CD4-positive, alpha-beta T cell treated with Interleukin-4 for 4 hours (primary cell): Measurements from ENCODE around the gene ABCA7.
A peak's percentile ranks its signal among the peaks of the same experiment; 100 is the strongest.

Experiments used
- DNase-seq: peaks from one replicate; pipeline ENCODE4 v3.0.0-alpha.2; 2020

The ABCA7 gene, protein sequence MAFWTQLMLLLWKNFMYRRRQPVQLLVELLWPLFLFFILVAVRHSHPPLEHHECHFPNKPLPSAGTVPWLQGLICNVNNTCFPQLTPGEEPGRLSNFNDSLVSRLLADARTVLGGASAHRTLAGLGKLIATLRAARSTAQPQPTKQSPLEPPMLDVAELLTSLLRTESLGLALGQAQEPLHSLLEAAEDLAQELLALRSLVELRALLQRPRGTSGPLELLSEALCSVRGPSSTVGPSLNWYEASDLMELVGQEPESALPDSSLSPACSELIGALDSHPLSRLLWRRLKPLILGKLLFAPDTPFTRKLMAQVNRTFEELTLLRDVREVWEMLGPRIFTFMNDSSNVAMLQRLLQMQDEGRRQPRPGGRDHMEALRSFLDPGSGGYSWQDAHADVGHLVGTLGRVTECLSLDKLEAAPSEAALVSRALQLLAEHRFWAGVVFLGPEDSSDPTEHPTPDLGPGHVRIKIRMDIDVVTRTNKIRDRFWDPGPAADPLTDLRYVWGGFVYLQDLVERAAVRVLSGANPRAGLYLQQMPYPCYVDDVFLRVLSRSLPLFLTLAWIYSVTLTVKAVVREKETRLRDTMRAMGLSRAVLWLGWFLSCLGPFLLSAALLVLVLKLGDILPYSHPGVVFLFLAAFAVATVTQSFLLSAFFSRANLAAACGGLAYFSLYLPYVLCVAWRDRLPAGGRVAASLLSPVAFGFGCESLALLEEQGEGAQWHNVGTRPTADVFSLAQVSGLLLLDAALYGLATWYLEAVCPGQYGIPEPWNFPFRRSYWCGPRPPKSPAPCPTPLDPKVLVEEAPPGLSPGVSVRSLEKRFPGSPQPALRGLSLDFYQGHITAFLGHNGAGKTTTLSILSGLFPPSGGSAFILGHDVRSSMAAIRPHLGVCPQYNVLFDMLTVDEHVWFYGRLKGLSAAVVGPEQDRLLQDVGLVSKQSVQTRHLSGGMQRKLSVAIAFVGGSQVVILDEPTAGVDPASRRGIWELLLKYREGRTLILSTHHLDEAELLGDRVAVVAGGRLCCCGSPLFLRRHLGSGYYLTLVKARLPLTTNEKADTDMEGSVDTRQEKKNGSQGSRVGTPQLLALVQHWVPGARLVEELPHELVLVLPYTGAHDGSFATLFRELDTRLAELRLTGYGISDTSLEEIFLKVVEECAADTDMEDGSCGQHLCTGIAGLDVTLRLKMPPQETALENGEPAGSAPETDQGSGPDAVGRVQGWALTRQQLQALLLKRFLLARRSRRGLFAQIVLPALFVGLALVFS (N-terminal part only)

DNA sequence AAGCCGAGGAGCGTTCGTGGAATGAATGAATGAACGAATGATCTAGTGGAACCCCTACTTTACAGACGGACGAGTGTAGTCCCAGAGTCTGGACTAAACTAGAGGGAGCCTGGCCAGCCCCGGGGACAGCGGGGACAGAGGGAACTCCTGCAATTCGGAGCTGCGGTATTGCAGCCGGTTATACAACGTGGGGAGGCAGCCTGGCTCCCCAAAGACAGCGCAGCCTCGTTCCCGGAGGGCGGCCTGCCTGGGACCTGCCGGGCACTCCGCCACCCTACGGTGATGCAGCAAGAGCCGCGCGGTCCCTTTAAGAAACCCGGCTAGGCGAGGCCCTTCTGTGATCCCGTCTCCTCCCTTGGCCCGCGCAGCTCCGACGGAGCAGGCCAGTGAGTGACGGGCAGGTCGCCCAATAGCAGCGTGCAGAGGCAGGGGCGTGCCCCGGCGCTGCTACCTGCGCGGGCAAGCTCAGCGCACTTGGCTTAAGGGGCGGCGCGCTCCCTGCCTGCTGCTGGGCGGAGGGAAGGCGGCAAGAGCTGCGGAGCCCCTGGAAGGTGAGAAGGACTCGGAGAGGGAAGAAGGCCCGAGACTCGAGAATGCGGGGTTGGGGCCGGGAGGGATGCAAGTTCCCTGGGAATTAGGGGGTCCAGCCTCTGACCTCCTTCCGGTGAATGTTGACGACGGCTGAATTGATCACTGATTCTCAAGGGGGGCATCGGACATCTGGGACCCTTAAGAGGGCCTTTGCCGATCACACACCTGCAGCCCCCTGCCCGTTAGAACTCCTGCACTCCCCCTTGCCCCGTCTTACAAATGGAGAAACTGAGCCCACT lies at the start of gene ABCA7:
Gene ABCA7, plus strand, starts transcription at position 462 of the 830 bp plus-strand sequence. CDS start 1,255 bp downstream, outside the sequence.
- DNase-seq, result peak; percentile 99

DNA sequence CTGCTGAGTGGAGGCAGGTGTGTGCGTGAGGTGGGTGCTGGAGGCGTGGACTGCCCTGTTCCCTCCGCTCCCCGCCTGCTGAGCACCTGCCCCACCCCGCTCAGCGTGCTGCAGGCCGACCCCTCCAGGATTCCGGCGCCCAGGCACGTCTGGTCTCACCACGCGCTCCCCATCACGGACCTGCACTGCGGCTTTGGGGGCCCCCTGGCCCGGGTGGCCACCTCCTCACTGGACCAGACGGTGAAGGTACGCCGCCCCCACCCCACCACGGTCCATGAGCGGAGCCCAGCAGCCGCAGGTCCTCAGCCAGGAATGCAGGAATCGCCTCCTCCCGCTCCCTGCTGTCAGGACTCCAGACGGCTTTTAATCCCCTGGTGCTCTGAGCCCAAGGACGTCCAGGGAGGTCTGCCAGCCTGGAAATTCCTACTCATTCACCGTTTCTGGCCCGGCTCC lies 49.8 kb upstream of the ABCA7 start:
- no peak for DNase-seq

GRCh38 chr19:990746-991145 lies 49.2 kb upstream of the ABCA7 start:
- DNase-seq, result no peak

- peak; percentile 1 for DNase-seq
Measured at GRCh38 chr19:991174-991931, 48.6 kb upstream of the ABCA7 start.

- DNase-seq, result no peak
Measured at GRCh38 chr19:991932-992669, 47.8 kb upstream of the ABCA7 start.

- DNase-seq, result no peak
Measured at GRCh38 chr19:992670-993055, 47.2 kb upstream of the ABCA7 start.

GRCh38 chr19:993361-993830 lies 46.5 kb upstream of the ABCA7 start:
- no peak for DNase-seq

DNA sequence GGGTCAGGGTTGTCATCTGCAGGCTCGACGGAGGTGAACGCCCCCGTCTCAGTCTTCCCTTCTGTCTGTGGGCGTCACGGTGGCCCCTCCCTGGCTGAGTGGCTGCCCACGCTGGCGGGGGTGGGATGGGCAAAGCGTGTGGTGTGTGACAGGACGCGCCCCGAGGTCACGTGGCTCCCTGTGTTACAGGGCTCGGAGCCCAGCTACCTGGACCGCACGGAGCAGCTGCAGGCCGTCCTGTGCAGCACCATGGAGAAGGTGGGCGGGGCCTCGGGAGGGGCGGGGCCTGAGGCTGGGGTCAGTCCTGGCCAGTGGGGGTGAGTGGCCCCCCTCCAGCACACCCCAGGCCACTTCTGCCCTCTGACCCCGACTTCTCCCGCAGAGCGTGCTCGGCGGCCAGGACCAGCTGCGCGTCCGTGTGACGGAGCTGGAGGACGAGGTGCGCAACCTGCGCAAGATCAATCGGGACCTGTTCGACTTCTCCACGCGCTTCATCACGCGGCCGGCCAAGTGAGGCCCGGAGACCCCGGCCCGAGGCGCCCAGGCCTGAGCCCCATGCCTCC lies 46.0 kb upstream of the ABCA7 start:
- no peak for DNase-seq

DNA sequence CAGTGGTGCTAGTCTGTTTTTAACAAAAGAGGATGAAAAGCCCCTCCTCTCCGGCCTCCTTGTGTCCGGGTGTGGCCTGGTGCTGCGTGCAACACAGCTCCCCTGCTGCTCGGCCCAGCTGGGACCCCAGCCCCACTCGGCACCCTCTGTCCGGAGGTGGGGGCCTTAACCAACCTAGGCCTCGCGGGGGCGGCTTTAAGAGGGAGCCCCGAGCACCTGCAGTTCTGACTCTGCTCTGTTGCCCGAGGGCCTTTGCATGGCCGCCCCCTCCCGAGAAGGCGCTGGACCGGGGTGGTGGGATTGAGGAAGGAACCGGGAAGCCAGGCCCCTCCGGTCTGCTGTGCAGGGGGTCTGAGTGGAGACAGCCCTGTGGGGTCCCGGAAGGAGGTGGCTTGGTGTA lies 45.4 kb upstream of the ABCA7 start:
- DNase-seq, result no peak

DNA sequence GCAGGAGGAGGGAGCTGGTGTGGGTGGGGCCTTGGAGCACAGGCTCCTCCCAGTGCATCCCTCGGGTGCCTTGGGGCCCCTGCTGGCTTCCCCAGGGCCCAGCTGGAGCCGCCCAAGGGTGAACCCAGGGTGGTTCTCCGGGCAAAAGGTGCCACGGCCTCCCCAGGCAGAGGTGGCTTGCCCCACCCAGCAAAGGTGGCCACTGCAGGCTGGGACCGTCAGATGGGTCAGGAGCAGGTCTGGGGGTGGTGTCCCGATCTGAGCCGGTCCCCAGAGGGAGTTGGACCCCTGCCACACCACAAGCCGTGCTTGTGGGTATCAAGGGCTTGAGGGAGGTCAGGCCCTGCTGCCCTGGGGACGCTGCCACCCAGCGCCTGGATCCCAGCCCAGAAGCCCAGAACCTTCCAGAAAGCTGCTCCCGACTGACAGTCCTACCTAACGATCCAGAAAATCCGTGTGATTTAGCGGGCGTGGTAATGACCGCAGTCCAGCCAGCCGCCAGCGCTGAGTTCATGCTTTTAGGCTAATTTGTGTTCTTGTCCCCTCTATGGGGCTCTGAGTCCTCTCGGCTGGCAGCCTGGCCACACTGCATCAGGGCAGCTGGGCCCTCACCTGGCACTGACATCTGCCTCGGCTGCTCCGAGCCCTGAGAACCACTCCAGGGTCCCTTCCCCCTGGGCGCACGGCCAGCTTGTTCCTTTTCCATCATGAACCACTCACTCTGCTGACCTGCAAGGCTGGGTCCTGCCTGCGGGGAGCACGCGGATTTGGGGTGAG lies 44.7 kb upstream of the ABCA7 start:
- no peak for DNase-seq

DNA sequence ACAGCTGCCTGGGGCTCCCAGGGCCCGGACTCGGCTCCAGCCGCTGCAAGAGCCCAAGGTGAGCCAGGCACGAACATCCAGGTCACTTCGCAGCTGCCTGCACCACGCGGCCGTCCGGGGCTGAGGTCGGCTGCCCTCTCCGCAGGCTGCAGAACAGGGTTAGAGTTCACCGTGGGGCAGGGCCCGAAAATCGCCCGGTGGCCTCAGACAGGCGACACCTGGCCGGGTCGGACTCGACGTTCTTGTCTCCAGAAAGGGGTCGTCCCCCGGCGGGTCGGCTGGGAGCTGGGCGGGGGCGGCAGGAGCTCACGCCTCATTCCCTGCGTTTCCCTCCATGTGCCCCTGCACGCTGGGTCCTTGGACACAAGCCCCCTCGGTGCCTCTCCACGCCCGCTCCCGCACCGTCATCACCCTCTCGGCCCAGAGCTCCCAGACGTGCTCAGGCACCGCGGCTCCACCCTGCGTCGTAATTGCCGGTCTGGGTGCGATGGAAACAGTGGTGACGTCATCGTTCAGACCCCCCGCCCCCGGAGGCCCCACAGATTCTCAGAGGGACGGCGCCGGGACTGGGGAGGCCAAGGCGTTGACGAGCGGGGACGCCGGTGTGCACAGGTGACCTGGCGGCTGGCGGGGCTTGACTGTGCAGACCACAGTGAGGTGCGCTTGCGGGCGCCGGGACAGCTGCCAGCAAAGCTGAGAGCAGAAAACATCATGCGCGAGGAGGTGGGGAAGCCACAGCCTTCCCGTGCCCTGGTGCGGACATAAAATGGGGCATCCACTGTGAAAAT lies 43.7 kb upstream of the ABCA7 start:
- DNase-seq, result peak; percentile 77

GRCh38 chr19:998064-998463 lies 41.8 kb upstream of the ABCA7 start:
- DNase-seq, result no peak

GRCh38 chr19:999379-999719 lies 40.6 kb upstream of the ABCA7 start:
- no peak for DNase-seq

DNA sequence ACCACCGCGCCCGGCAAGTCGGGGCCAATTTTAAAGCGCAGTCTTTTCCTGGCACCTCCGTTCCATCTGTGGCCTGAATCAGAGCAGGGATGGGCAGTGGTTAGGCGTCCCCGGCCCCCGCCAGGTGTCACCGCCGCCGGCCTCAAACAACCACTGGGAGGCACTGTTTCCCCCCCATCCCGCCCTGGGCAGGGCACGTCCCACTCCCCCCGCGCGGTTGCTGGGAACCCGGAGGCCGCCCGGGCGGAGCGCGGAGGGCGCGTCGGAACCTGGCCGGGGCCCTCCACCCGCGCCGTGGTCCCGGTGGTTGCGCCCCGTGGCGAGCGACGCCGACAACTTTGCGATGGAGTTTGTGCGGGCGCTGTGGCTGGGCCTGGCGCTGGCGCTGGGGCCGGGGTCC lies 39.8 kb upstream of the ABCA7 start, which contains the start of gene GRIN3B:
Gene GRIN3B, plus strand, starts transcription at position 325 of the 400 bp plus-strand sequence. Its CDS starts 19 bp downstream, at position 344.
- peak; percentile 50 for DNase-seq

DNA sequence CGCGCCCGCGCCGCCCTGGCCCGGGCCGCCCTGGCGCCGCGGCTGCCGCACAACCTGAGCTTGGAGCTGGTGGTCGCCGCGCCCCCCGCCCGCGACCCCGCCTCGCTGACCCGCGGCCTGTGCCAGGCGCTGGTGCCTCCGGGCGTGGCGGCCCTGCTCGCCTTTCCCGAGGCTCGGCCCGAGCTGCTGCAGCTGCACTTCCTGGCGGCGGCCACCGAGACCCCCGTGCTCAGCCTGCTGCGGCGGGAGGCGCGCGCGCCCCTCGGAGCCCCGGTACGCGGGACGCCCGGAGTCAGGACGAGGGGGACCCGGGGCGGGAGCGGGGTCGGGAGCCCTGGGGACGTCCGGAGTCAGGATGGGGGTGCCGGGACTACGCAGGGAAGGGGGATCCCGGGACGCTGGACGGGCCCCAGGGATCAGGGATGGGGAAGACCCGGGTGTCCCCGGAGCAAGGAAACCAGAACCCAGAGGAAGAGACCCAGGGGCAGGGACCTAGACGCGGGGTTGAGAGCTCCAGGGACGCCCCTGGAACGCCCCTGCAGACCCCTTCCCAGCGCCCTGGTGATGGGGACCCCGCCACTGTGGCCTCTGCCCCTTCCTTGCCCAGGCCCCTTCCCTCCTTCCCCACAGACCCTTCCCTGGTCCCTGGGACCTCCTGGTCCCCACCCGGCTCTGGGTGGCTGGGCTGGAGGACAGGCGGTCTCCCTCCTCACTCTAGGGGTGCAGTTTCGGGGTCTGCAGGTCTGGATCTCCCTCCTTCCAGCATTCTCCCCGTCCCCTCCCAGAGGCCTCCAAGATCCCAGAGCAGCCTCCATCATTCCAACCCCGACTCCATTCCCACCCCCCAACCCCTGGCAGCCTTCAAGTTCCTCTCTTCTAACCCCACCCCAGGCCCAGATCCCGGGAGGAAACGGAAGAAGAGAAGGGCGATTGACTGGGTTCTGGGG lies 39.0 kb upstream of the ABCA7 start:
- DNase-seq, result no peak

DNA sequence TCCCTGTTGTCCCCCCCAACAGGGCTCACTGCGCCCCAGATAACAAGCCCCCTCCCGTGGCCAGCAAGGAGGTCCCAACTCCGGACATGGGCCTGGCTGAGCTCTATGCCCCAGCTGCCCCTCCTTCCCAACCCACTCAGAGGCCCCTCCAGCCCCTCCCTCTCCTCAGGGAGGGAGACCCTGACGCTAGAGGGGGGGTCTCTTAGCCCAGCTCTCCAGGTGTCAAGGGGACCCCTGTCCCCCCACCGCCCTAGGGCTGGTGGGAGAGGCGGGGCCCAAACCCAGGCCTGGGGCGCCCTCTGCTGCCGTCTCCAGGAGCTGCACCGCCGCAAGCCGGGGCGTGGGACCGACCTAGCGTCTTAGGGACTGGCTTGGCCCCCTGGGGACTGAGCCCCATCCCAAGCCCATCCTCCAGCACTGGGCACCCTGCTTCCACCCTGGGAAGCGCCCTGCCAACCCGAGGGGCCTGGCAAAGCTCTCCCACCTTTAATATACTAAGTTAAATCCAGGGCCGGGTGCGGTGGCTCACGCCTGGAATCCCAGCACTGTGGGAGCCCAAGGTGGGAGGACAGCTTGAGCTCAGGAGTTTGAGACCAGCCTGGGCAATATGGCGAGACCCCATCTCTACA lies 38.3 kb upstream of the ABCA7 start:
- peak; percentile 47 for DNase-seq

DNA sequence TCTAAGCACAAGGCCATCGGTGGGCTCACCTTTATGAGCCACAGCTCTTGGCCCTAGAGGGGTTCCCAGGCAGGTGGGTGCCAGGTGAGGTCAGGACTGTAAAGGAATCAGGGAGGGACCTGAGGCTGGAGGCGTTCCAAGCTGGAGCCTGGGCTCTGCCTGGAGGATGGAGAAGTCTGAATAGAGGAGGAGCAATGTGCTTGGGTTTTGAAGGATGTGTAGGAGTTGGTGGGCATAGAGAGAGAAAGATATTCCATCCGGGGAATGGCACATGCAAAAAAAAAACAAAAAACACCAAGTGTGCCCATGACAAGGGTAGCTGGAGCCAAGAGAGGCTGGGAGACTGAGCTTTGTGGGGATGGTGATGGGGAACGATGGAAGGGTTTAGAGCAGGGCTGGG lies 37.3 kb upstream of the ABCA7 start:
- no peak for DNase-seq
